C4-2B (cell line): ENCODE results near the gene BLACAT1.
"Not testable (repeated sequence)": the region's sequence is repeated elsewhere in the genome, so short reads cannot be mapped to it uniquely, and the experiment has no call there.

Experiments used
- H3K27ac ChIP-seq: fragments of 450-650 bp; 2 replicates; pipeline ENCODE4 v1.5.1; 2017
- ZFX ChIP-seq: fragments of 450-650 bp; IDR thresholded peaks from 2 replicates; pipeline ENCODE4 v1.6.1; 2017
- TF ChIP-seq, protein P1 (sequence below): fragments of 450-650 bp; conservative IDR thresholded peaks from 2 replicates; pipeline ENCODE4 v1.5.1; 2017; ENCODE audit warnings: mild to moderate bottlenecking

The BLACAT1 gene

DNA sequence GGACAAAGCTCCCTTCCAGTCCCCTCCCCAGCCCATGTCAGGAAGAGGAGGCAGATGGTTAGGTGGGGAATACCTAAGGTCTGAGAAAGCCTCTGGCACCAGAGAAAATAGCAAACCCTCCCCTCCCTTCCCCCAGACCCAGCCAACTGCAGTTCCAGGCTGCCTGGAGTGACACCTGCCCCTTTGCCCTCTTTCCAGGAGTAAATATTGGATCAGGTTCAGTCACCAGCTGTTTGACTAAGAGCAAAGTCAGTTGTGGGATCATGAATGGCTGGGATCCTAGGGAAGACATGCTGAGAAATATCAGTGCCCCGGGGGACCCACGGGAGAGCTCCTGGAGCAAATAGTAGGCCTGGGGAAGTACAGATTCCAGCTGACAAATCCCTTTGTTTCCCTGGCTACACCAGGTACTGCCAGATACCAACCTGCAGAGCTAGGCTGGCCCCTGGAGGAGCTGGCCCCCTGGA, 36.4 kb upstream of the BLACAT1 start:
- no peak for TF ChIP-seq ZFX
- TF ChIP-seq, protein P1, sequence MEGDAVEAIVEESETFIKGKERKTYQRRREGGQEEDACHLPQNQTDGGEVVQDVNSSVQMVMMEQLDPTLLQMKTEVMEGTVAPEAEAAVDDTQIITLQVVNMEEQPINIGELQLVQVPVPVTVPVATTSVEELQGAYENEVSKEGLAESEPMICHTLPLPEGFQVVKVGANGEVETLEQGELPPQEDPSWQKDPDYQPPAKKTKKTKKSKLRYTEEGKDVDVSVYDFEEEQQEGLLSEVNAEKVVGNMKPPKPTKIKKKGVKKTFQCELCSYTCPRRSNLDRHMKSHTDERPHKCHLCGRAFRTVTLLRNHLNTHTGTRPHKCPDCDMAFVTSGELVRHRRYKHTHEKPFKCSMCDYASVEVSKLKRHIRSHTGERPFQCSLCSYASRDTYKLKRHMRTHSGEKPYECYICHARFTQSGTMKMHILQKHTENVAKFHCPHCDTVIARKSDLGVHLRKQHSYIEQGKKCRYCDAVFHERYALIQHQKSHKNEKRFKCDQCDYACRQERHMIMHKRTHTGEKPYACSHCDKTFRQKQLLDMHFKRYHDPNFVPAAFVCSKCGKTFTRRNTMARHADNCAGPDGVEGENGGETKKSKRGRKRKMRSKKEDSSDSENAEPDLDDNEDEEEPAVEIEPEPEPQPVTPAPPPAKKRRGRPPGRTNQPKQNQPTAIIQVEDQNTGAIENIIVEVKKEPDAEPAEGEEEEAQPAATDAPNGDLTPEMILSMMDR = no peak
- H3K27ac ChIP-seq = peak overlapping the region; percentile 10

DNA sequence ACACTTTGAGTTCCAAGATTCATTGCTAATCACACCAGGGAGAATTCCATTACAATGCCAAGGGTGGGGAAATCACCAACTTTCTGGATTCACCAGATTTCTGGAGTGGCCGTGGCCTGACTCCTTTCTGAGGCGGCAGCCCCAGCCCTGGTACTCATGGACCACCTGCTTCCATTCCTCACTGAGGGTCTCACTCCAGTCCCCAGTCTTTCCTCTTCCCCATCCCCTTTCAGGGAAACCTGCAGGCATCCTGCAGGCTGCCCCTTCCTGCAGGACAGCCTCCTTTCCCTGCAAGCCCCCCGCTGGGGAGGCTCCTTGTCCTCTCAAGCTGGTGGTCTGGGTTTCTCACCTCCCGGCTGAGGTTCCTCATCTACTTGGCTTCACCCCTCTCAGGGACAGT, 35.9 kb upstream of the BLACAT1 start:
- no peak for TF ChIP-seq ZFX
- H3K27ac ChIP-seq = no peak overlapping the region

DNA sequence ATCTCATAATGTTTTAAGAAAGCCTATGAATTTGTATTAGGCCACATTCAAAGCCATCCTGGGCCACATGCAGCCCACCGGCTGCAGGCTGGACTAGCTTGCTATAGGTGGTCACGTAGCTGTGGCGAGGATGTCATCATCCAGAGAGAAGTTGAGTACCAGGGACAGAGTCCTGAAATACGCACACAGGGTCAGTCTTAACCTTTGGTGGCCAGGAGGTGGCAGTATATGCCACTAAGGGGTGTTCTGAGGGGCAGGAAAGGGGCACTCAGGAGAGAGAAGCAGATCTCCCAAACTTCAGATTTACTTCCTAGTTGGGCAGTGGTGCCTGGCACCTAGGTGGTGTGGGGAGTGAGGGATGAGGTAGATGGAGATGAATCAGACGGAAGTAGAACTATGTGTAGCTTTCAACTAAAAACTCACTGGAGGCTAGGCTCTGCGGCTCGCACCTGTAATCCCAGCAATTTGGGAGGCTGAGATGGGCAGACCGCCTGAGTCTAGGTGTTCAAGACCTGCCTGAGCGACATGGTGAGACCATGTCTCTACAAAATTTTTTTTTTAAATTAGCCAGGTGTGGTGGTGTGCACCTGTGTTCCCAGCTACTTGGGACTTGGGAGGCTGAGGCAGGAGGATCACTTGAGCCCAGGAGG, 32.4 kb upstream of the BLACAT1 start:
- TF ChIP-seq, protein P1 = peak; percentile 91
- no peak for TF ChIP-seq ZFX
- no peak overlapping the region for H3K27ac ChIP-seq

DNA sequence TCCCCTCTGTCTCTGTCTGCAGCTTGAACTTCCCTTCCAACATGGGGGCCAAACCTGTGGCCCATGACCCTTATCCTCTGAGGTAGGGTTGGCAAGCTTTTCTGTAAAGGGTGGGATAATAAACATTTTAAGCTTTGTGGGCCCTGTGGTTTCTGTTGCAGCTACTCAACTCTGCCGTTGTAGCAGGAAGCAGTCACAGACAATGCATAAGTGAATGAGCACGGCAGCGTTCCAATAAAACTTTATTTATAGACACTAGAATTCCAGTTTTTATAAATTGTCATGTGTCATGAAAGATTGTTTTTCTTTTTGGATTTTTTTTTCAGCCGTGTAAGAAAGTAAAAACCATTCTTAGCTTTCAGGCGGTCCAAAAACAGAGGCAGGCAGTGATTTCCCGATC, 30.4 kb upstream of the BLACAT1 start:
- no peak for TF ChIP-seq ZFX
- TF ChIP-seq, protein P1 = no peak

DNA sequence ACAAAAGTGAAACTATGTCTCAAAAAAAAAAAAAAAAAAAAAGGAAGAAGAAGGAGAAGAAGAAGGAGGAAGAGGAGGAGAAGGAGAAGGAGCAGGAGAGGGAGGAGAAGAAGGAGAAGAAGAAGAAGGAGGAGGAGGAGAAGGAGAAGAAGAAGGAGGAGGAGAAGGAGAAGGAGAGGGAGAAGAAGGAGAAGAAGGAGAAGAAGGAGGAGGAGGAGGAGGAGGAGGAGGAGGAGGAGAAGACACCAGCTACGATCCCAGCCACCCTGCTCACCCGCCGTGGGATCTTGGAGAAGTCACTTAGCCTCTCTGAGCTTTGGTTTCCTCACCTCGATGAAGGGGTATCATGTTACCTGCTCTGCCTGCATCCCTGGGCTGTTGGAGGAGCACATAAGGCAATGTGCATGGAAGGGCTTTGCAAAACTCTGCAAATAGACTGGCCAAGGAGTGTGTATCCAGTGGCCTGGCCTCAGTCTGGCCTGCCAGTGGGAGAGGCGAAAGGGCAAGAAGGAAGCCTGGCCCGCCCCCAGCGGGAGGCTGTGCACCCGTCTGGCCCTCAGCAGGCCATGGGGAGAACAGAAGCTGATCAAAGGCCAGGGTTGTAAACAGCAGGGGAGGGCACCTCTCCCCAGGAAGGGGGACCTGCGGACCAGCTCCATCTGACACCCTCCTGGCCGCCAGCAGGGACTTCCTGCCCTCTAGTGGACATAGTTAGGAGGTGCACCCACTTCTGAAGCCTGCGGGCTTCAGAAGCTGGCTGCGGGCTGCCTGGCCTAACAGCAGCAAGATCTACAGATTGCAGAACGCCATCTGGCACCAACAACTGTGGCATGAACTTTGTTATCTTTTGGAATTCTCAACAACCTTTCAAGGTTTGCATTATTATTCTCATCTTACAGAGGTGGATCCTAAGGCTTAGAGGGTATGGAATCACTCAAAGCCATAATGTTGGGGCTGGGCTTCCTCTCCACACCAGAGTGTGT, 29.4 kb upstream of the BLACAT1 start:
- H3K27ac ChIP-seq = no peak overlapping the region
- TF ChIP-seq, protein P1 = peak; percentile 98
- TF ChIP-seq ZFX = no peak

More for the DNA sequence above, 30.4 kb upstream of the BLACAT1 start:
- H3K27ac ChIP-seq = no peak overlapping the region

DNA sequence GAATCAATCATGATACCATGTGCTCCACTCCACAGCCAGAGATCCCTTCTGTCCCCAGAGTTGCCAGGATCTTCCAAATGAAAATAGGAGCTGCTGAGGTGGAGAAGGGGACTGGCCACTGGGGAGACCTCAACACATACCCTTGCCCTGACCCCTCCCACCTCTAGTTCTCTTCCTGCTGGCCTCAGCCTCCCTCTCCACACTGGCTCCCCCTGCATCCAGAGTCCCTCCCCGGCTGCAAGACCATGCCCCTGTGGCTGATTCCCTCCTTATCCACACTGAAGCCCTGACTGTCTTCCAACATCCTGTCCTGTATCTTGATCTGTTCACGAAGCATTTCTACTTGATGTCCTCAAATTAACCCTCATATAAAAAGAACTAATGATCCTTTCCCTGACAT, 27.5 kb upstream of the BLACAT1 start:
- no peak for TF ChIP-seq ZFX
- TF ChIP-seq, protein P1 = no peak
- H3K27ac ChIP-seq = no peak overlapping the region

DNA sequence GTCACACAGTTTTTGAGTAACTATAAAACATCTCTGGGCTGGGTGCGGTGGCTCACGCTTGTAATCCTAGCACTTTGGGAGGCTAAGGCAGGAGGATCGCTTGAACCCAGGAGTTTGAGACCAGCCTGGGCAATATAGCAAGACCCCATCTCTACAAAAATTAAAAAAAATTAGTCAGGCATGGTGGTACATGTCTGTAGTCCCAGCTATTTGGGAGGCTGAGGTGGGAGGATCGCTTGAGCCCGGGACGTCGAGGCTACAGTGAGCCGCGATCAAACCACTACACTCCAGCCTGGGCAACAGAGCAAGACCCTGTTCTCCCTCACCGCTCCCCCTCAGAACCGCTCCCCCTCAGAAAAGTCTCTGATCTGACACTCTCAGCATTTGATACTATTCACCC, 26.7 kb upstream of the BLACAT1 start:
- not testable (repeated sequence) for H3K27ac ChIP-seq

DNA sequence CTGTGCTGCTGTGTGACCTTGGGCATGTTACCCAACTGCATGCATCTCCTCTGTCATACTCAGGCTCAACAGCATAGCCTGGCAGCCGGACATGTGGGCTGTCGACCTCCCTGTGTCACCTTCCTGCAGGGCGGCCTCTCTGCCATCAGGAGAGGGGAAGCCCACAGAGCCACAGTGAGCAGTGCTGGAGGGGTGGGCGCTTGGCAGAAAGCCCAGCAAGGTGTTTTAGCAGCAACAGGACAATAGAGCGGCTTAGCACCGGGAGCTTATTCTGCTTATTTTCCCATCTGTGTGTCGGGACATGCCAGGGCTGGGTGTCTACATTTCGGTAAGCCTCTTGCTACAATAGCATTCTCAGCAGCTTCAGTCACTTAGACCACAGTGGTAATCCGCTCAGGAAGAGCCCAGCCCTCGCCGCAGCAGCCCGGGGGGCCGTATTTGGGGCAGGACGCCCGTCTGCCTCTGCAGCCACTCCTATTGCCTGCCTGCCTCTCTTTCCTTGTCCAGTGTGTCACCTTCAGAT, 25.8 kb upstream of the BLACAT1 start:
- no peak for TF ChIP-seq ZFX
- TF ChIP-seq, protein P1 = no peak
- H3K27ac ChIP-seq = no peak overlapping the region
